HEK293 (cell line): Measurements from ENCODE around the gene DPP6.

ENCODE experiments used
- CTCF ChIA-PET: fragments of 350-600 bp; formaldehyde crosslinking; extraction: SDS; loops from one replicate; lab custom pipeline; 2021; ENCODE audit warnings: antibody characterized with exemption; lab: Yijun Ruan, JAX
- POLR2A ChIA-PET: fragments of 300-600 bp; formaldehyde crosslinking; extraction: SDS; loops from one replicate; lab custom pipeline; 2020; ENCODE audit warnings: antibody characterized with exemption, inconsistent platforms; lab: Yijun Ruan, JAX
- H3K27ac ChIP-seq: fragments of 200-500 bp; sonication (Bioruptor generic); 2 replicates; pipeline ENCODE4 v1.5.1; 2014; ENCODE audit warnings: low read depth, low read length, control low read depth, inconsistent platforms; ENCODE audit errors: extremely low read depth
- H3K36me3 ChIP-seq, 2 experiments: fragments of 200-500 bp in 1 of 2; sonication (Bioruptor generic) in 1 of 2; 1 replicate in 1 of 2; 2 replicates in 1 of 2; pipeline ENCODE4 v1.5.1; 2014 to 2017; ENCODE audit warnings: inconsistent platforms in 2 of 2, low read length in 2 of 2; ENCODE audit not compliant: control insufficient read depth in 2 of 2, insufficient read depth in 1 of 2
- H3K4me1 ChIP-seq: fragments of 200-500 bp; sonication (Bioruptor generic); 2 replicates; pipeline ENCODE4 v1.5.1; 2014; ENCODE audit warnings: mild to moderate bottlenecking, low read length, inconsistent platforms; ENCODE audit not compliant: control insufficient read depth, insufficient read depth
- H3K4me3 ChIP-seq: 2 replicates; pipeline ENCODE4 v1.5.1; 2011; ENCODE audit warnings: low read depth, mild to moderate bottlenecking, control low read depth, low read length, moderate library complexity
- H3K9me3 ChIP-seq: fragments of 200-500 bp; sonication (Bioruptor generic); 2 replicates; pipeline ENCODE4 v1.5.1; 2014; ENCODE audit warnings: low read depth, low read length, inconsistent platforms; ENCODE audit not compliant: control insufficient read depth, insufficient read depth
- GFI1B ChIP-seq: fragments of 450-650 bp; formaldehyde crosslinking; IDR thresholded peaks from 2 replicates; pipeline ENCODE4 v1.5.1; 2016; ENCODE audit warnings: missing biosample characterization, missing genetic modification characterization
- KLF16 ChIP-seq: fragments of 450-650 bp; formaldehyde crosslinking; IDR thresholded peaks from 2 replicates; pipeline ENCODE4 v1.5.1; 2017; ENCODE audit warnings: missing biosample characterization, missing genetic modification characterization
- KLF9 ChIP-seq: fragments of 450-650 bp; formaldehyde crosslinking; IDR thresholded peaks from 2 replicates; pipeline ENCODE4 v1.5.1; 2016; ENCODE audit warnings: missing biosample characterization, missing genetic modification characterization, low read depth
- ZBTB48 ChIP-seq: fragments of 450-650 bp; formaldehyde crosslinking; IDR thresholded peaks from 2 replicates; pipeline ENCODE4 v1.5.1; 2016; ENCODE audit warnings: missing biosample characterization, missing genetic modification characterization
- ZNF132 ChIP-seq: fragments of 450-650 bp; formaldehyde crosslinking; IDR thresholded peaks from 2 replicates; pipeline ENCODE4 v1.5.1; 2017; ENCODE audit warnings: missing biosample characterization, missing genetic modification characterization, borderline replicate concordance
- ZNF221 ChIP-seq: fragments of 450-650 bp; formaldehyde crosslinking; IDR thresholded peaks from 2 replicates; pipeline ENCODE4 v1.5.1; 2017; ENCODE audit warnings: missing biosample characterization, missing genetic modification characterization, borderline replicate concordance
- ZNF510 ChIP-seq: fragments of 450-650 bp; formaldehyde crosslinking; IDR thresholded peaks from 2 replicates; pipeline ENCODE4 v1.5.1; 2018; ENCODE audit warnings: mild to moderate bottlenecking, missing genetic modification characterization, missing biosample characterization; ENCODE audit not compliant: insufficient replicate concordance
- ZNF530 ChIP-seq: fragments of 450-650 bp; formaldehyde crosslinking; IDR thresholded peaks from 2 replicates; pipeline ENCODE4 v1.5.1; 2016; ENCODE audit warnings: low read depth, missing biosample characterization, missing genetic modification characterization
- ZNF544 ChIP-seq: fragments of 450-650 bp; formaldehyde crosslinking; IDR thresholded peaks from 2 replicates; pipeline ENCODE4 v1.5.0; 2017; ENCODE audit warnings: missing biosample characterization, missing genetic modification characterization
- ZNF561 ChIP-seq: fragments of 450-650 bp; IDR thresholded peaks from 2 replicates; pipeline ENCODE4 v1.5.1; 2018; ENCODE audit warnings: missing biosample characterization, missing genetic modification characterization, borderline replicate concordance
- ZNF571 ChIP-seq: fragments of 450-650 bp; formaldehyde crosslinking; IDR thresholded peaks from 2 replicates; pipeline ENCODE4 v1.5.0; 2017; ENCODE audit warnings: missing biosample characterization, missing genetic modification characterization
- ZNF776 ChIP-seq: fragments of 450-650 bp; formaldehyde crosslinking; IDR thresholded peaks from 2 replicates; pipeline ENCODE4 v1.5.0; 2017; ENCODE audit warnings: missing biosample characterization, missing genetic modification characterization, borderline replicate concordance
- ZSCAN30 ChIP-seq: fragments of 450-650 bp; IDR thresholded peaks from 2 replicates; pipeline ENCODE4 v1.5.1; 2018; ENCODE audit warnings: missing biosample characterization, mild to moderate bottlenecking, missing genetic modification characterization, moderate library complexity
- TF ChIP-seq, protein P1 (sequence below): fragments of 450-650 bp; formaldehyde crosslinking; IDR thresholded peaks from 2 replicates; pipeline ENCODE4 v1.5.1; 2016; ENCODE audit warnings: missing biosample characterization, missing genetic modification characterization
- TF ChIP-seq, protein P2 (sequence below): fragments of 450-650 bp; formaldehyde crosslinking; optimal IDR thresholded peaks from 2 replicates; pipeline ENCODE3; 2016; ENCODE audit warnings: missing biosample characterization, mild to moderate bottlenecking, missing genetic modification characterization
- TF ChIP-seq, protein P3 (sequence below): fragments of 450-650 bp; formaldehyde crosslinking; IDR thresholded peaks from 2 replicates; pipeline ENCODE4 v1.5.1; 2017; ENCODE audit warnings: missing biosample characterization, missing genetic modification characterization
- TF ChIP-seq, protein P4 (sequence below): fragments of 450-650 bp; formaldehyde crosslinking; IDR thresholded peaks from 2 replicates; pipeline ENCODE4 v1.5.1; 2016; ENCODE audit warnings: missing biosample characterization, missing genetic modification characterization, borderline replicate concordance

Gene DPP6

DNA sequence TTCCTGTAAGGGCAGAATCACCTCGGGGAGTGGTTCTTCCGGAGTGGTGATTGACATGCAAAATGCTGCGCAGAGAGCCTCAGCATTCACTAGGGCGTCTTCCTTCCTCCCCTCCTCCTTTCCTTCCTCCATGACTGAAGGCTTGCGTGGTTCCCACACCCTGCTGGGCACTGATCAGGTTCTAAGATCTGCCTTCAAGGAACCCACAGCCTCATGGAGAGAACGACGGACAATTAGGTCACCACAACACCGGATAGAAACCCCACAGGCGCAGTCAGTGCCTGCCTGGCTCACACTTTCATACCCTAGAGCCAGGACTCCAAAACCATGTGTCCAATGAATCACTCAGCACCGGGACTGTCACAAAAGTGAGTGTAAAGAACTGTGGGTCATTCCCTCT is 131.3 kb downstream of the DPP6 start:
- ChIA-PET POLR2A (no interaction called here), CTCF (no interaction called here)
- Histone ChIP-seq H3K36me3 (no peaks in the 10 kb centered on the region), H3K4me3 (no peak overlapping the region), H3K4me1 (no peaks in the 10 kb centered on the region), H3K27ac (no peak overlapping the region), H3K9me3 (no peaks in the 10 kb centered on the region)
- TF ChIP-seq, protein P1, sequence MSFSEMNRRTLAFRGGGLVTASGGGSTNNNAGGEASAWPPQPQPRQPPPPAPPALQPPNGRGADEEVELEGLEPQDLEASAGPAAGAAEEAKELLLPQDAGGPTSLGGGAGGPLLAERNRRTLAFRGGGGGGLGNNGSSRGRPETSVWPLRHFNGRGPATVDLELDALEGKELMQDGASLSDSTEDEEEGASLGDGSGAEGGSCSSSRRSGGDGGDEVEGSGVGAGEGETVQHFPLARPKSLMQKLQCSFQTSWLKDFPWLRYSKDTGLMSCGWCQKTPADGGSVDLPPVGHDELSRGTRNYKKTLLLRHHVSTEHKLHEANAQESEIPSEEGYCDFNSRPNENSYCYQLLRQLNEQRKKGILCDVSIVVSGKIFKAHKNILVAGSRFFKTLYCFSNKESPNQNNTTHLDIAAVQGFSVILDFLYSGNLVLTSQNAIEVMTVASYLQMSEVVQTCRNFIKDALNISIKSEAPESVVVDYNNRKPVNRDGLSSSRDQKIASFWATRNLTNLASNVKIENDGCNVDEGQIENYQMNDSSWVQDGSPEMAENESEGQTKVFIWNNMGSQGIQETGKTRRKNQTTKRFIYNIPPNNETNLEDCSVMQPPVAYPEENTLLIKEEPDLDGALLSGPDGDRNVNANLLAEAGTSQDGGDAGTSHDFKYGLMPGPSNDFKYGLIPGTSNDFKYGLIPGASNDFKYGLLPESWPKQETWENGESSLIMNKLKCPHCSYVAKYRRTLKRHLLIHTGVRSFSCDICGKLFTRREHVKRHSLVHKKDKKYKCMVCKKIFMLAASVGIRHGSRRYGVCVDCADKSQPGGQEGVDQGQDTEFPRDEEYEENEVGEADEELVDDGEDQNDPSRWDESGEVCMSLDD (tag by site-specific recombination): no peak
- TF ChIP-seq, protein P2, sequence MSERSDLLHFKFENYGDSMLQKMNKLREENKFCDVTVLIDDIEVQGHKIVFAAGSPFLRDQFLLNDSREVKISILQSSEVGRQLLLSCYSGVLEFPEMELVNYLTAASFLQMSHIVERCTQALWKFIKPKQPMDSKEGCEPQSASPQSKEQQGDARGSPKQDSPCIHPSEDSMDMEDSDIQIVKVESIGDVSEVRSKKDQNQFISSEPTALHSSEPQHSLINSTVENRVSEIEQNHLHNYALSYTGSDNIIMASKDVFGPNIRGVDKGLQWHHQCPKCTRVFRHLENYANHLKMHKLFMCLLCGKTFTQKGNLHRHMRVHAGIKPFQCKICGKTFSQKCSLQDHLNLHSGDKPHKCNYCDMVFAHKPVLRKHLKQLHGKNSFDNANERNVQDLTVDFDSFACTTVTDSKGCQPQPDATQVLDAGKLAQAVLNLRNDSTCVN (tag by site-specific recombination): no peak
- TF ChIP-seq KLF9 (tag by site-specific recombination): no peak
- no peak for TF ChIP-seq ZNF571 (tag by site-specific recombination)
- TF ChIP-seq ZNF132 (tag by site-specific recombination): no peak
- TF ChIP-seq, protein P3, sequence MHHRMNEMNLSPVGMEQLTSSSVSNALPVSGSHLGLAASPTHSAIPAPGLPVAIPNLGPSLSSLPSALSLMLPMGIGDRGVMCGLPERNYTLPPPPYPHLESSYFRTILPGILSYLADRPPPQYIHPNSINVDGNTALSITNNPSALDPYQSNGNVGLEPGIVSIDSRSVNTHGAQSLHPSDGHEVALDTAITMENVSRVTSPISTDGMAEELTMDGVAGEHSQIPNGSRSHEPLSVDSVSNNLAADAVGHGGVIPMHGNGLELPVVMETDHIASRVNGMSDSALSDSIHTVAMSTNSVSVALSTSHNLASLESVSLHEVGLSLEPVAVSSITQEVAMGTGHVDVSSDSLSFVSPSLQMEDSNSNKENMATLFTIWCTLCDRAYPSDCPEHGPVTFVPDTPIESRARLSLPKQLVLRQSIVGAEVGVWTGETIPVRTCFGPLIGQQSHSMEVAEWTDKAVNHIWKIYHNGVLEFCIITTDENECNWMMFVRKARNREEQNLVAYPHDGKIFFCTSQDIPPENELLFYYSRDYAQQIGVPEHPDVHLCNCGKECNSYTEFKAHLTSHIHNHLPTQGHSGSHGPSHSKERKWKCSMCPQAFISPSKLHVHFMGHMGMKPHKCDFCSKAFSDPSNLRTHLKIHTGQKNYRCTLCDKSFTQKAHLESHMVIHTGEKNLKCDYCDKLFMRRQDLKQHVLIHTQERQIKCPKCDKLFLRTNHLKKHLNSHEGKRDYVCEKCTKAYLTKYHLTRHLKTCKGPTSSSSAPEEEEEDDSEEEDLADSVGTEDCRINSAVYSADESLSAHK: no peak
- no peak for TF ChIP-seq ZBTB48 (tag by site-specific recombination)
- TF ChIP-seq KLF16 (tag by site-specific recombination): no peak
- no peak for TF ChIP-seq ZSCAN30 (tag by site-specific recombination)
- TF ChIP-seq ZNF221 (tag by site-specific recombination): no peak

DNA sequence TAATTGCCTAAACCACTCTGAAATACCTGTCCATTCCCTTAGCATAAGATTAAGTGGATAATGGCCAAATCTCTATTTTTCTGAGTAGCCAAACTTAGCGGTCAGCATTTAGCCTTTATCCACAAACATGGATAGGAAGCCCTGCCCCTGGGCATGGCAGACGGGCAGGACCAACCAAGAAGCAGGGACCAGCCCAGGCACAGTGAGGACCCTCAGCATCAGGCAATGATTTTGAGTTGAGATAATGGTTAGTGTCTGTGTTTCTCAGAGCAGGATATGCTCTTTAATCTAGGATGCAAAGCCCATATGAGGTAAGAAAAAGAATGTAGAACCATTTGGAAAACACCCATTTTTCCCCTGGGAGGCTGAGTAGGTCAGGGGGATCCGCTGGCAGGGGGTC is 131.7 kb downstream of the DPP6 start:
- H3K36me3 ChIP-seq: no peaks in the 10 kb centered on the region
- CTCF ChIA-PET: no interaction called here
- TF ChIP-seq ZNF561 (tag by site-specific recombination) (no peak), GFI1B (tag by site-specific recombination) (no peak), ZNF776 (tag by site-specific recombination) (no peak), ZBTB48 (tag by site-specific recombination) (no peak), ZNF510 (tag by site-specific recombination) (no peak), ZNF544 (no peak), ZNF530 (tag by site-specific recombination) (no peak)
- TF ChIP-seq, protein P4, sequence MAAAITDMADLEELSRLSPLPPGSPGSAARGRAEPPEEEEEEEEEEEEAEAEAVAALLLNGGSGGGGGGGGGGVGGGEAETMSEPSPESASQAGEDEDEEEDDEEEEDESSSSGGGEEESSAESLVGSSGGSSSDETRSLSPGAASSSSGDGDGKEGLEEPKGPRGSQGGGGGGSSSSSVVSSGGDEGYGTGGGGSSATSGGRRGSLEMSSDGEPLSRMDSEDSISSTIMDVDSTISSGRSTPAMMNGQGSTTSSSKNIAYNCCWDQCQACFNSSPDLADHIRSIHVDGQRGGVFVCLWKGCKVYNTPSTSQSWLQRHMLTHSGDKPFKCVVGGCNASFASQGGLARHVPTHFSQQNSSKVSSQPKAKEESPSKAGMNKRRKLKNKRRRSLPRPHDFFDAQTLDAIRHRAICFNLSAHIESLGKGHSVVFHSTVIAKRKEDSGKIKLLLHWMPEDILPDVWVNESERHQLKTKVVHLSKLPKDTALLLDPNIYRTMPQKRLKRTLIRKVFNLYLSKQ (tag by site-specific recombination): no peak
- TF ChIP-seq, all 188 proteins: peak for 0
- Histone ChIP-seq H3K4me1 (no peaks in the 10 kb centered on the region), H3K4me3 (no peak overlapping the region), H3K27ac (no peak overlapping the region), H3K9me3 (no peaks in the 10 kb centered on the region)
- POLR2A ChIA-PET: no interaction called here
